HG02798 (cell line): ENCODE results near the gene PET117.
A peak's percentile ranks its signal among the peaks of the same experiment; 100 is the strongest.
"Not testable (repeated sequence)": the region's sequence is repeated elsewhere in the genome, so short reads cannot be mapped to it uniquely, and the experiment has no call there.

ENCODE experiments used
- ATAC-seq: cut with Tn5 transposase; IDR thresholded peaks from one replicate; pipeline ENCODE4 v1.9.1; 2021; ENCODE audit warnings: mild to moderate bottlenecking; ENCODE audit not compliant: unreplicated experiment, poor library complexity

PET117 gene, protein sequence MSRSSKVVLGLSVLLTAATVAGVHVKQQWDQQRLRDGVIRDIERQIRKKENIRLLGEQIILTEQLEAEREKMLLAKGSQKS

DNA sequence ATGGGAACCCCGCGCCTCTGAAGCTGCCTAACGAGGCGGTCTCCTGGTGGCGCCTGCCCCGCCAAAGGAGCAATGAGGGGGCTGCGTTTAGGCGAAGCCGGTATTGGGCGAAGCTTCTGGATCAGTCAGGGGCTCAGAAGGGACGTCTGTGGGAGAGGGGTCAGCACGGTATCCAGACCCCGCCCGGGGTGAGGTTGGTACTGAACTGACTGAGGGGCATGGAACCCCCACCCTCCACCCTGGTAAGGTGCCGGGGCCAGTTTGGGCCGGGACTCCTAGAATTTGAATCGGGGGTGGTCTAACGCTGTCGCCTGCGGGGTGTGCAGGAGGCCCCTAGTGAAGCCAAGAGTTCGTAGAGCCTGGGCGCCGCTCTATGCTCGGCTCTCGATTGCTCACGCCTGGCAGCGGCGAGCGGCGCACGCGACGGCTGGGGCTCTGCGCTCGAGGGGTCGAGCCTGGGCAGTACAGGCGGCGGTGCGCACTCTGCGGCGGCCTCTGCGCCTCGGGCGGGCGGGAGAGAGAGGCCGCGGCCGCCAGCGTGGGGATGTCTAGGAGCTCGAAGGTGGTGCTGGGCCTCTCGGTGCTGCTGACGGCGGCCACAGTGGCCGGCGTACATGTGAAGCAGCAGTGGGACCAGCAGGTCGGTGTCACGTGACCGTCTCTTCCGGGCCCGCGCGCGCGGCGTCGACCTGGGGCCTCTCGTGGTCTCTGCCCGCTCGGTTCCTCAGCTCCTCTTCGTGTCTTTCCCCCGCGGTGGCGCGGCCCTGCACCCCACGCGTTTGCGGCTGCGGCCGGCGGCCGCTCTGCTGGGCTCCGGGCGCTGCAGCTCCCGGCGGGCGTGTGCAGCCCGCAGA is at the start of gene PET117, which contains the start of gene KAT14:
Gene PET117, plus strand, starts transcription at position 452 of the 854 bp plus-strand sequence. Its CDS starts 93 bp downstream, at position 545.
Gene KAT14, plus strand, starts transcription at position 452 of the 854 bp plus-strand sequence. CDS start 4,798 bp downstream, outside the sequence.
- peak; percentile 90 for ATAC-seq

DNA sequence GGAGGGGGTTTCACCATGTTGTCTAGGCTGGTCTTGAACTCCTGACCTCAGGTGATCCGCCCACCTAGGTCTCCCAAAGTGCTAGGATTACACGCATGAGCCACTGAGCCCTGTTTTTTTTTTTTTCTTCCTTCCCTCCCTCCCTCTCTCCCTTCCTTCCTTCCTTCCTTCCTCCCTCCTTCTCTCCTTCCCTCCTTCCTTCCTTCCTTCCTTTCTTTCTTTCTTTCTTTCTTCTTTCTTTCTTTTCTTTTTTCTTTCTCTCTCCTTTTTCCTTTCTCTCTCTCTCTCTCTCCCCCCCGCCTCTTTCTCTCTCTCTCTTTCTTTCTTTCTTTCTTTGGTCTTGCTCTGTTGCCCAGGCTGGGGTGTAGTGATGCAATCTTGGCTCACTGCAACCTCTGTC is 49.4 kb upstream of the PET117 start:
- ATAC-seq = not testable (repeated sequence)

DNA sequence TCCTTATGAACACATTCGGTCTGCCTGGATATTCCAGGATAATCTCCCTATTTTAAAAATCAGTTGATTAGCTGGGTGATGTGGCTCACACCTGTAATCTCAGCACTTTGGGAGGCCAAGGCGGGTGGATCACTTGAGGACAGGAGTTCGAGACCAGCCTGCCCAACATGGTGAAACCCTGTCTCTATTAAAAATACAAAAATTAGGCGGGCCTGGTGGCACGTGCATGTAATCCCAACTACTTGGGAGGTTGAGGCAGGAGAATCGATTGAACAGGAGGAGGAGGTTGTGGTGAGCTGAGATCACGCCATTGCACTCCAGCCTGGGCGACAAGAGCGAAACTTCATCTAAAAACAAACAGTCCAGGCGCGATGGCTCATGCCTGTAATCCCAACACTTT is 48.8 kb upstream of the PET117 start:
- not testable (repeated sequence) for ATAC-seq

DNA sequence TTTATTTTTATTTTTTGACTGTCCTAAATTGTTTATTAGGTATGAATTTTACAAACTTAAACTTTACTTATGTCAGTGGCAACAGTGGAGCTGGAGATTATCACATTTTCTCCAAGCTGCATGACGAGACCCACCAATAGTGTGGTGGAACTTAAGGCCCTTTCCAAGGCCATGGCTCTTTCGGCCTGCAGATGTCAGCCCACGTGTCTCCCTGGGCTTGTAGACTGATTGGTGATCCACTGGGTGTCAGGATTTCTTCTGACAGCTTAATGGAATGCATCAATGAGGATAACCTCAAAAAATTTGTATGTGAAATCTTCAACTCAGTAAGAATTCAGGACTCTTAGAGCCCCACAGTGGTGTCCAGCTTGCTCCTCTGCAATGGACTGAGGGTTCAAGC is 47.6 kb upstream of the PET117 start:
- no peak for ATAC-seq

DNA sequence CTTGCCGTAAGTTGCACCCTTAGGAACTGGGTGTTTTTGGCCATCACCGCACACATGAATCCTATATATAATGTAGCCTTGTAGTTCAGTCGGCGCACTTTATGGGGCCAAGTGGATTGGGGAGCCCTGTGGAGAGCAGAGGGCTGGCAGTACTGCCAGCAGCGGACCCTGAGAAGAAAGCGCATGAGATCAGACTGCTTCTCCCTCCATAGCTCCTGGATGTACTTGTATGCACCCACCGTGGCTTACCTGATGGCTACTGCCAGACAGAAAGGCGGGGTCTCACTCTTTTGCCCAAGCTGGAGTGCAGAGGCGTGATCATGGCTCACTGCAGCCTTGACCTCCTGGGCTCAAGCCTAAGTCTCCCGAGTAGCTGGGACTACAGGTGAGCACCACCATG is 47.2 kb upstream of the PET117 start:
- no peak for ATAC-seq

DNA sequence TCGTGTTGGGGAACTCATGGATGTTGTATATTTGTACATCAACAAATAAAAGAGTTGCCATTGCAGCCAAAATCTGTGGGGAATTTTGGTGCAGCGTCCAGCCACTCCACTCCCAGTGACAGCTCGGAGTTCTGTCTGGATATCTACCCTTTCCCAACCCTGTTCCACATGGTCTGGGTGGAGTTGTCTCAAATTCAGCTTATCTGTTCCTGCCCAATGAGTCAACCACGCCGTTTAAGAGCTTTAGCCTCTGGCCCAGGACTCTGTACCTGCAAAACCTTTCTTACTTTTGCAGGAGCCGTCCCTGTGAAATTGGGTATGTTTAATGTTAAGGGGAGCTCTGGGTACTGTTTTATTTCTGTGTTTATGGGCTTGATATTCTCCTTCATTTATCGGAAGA is 46.0 kb upstream of the PET117 start:
- no peak for ATAC-seq

DNA sequence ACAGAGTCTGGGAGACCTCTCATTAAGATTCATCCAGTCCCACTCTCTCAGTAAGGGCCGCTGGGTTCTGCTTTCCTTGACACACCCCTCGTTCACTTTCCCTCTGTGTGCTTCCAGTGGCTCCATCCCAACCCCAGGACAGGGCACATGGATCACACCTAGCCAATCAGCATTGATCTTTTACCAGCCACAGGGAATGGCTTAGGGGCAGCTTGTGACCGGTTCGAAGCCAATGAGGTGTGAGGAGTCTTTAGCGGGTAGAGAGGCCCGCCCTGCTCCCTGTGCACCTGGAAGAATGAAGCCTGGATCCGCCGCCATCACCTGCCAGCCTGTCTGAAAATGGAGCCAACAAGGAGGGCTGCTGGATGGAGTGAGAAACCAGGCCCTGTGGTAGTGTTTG is 44.8 kb upstream of the PET117 start:
- no peak for ATAC-seq

DNA sequence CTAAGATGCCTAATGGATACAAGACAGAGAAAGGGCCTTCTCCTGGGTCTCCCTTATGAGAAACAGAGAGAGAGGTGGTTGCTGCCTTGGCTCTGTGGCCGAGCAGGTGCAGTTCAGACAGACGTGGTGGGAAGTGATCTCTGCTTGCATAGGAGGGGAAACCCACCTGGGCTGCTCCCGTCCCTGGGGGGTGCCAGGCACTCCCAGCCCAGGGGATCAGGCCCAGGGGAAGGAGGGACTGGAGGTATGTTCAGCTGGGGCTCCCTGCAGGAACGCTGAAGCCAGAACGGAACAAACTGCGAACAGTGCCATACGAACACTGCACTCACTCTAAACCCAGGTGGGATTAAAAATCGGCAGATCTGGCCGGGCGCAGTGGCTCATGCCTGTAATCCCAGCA is 44.3 kb upstream of the PET117 start:
- ATAC-seq = no peak

DNA sequence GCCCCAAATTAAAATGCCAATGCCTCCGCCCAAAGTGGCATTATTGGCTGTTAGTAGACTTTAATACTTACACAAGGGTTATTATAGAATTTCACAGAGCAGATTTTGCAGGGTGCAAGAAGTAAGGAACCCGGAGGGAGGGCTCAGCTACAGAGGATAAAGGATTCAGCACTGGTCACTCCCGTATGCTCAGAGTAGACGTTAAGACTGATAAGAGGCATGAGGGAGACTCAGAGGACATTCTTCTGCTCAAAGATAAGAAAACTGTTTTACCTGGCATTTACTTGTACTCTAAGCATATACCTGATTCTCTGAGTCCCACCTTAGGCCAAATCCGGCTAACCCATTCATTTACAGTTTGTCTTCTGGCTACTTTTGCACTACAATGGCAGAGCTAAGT is 43.5 kb upstream of the PET117 start:
- ATAC-seq = no peak

DNA sequence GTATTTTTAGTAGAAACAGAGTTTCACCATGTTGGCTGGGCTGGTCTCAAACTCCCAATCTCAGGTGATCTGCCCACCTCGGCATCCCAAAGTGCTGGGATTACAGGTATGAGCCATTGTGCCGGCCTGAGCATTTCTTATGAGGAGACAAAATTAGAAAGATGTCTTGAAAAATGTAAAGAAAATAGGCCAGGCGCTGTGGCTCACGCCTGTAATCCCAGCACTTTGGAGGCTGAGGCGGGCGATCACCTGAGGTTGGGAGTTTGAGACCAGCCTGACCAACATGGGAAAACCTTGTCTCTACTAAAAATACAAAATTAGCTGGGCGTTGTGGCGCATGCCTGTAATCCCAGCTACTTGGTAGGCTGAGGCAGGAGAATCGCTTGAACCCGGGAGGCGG is 37.1 kb upstream of the PET117 start:
- ATAC-seq = not testable (repeated sequence)

DNA sequence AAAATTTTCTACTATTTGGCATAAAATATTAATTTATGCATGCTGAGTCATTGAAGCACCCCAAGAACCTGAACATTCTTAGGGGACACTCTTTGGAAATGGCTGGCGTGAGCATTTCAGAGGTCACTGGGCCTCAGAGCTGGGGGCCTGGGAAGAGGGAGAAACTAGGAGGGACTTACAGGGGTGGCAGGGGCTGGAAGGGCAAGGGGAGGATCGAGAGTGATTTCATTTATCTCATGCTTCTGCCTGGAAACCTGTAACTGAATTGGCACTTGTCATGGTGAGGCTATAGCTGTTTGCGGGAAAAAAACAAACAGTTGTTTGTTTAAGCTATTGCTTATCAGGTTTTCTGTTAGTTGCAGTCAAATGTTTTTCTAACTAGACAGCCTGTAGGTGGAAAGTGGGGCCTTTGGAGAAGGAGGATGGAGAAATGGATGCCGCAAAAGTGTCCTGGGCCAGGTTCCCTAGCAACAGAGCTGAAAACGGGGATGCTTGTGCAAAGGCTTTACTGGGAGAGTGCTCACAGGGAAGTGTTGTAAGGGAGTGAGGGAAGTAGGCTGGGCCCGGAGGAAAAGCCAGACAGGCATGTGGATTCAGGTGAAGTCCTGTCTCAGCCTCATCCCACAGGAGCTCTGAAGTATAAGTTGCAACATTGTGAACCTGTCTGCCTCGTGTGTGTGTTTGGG is 36.4 kb upstream of the PET117 start:
- no peak for ATAC-seq

DNA sequence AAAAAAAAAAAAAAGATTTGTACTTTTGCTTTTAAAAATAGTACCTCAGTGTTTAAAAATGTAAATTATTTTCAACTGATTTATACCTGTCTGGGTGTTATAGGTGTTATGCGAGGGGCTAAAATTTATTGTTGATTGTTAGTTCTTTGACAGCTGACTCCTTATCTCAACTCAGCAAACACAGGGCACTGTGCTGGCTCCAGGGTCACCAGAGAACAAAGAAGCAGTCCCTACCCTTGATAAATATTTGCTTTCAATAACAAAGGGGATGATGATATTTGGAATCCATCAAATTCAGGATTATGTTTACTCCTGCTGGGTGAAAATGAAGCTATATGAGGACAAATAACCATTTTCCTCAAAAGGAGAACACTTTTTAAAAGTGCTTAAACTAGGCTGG is 34.2 kb upstream of the PET117 start:
- no peak for ATAC-seq

DNA sequence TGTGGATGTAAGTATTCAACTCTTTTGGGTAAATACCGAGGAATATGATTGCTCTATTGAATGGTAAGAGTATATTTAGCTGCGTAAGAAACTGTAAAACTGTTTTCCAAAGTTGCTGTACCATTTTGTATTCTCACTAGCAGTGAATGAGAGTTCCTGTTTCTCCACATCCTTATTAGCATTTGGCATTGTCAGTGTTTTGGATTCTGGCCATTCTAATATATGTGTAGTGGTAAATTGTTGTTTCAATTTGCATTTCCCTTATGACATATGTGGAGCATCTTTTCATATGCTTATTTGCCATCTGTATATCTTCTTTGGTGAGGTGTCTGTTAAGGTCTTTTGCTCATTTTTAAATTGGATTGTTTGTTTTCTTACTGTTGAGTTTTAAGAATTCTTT is 29.3 kb upstream of the PET117 start:
- no peak for ATAC-seq

DNA sequence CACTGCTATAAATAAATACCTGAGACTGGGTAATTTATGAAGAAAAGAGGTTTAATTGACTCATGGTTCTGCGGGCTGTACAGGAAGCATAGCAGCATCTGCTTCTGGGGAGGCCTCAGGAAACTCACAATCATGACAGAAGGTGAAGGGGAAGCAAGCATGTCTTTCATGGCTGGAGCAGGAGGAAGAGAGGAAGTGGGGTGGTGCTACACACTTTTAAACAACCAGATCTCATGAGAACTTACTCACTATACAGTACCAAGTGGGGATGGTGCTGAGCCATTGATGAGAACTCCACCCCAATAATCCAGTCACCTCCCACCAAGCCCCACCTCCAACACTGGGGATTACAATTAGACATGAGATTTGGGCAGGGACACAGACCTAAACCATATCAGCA is 9.1 kb upstream of the PET117 start:
- not testable (repeated sequence) for ATAC-seq

DNA sequence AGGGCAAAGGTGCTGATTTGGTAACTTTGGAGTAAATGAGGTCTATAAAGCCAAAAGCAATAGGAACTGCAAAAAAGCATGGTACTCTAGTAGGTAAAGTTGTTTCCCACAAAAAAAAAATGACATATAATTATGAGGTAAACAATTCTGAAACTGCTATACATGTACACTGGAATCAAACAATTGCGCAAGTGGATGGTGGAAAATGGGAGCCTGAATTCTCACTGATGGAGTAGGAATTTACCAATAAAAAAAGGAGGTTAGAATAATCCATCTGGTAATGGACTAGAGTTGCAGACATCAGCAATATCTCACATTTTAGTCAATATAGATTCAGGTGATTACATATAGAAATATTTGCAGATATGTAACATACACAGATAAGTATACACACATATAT is 5.0 kb upstream of the PET117 start:
- ATAC-seq = no peak

DNA sequence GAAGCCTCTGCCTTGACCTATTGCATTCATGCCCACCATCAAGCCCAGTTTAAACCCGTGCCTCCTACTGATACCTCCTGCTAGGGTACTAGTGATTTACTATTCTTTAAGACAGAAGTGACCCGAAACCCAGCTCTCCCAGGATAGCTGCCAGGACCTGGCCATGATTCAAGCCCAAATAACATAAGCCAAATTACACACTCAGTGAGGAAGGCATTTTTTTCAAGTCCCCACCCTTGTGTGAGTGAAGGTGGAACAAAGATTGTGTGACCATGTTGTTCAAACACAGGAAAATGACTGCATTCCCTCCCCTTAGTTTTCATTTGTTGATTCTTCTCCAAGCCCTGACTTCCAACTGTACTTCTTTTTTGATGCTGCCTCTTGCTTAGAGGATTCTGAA is 3.7 kb upstream of the PET117 start:
- ATAC-seq = no peak

DNA sequence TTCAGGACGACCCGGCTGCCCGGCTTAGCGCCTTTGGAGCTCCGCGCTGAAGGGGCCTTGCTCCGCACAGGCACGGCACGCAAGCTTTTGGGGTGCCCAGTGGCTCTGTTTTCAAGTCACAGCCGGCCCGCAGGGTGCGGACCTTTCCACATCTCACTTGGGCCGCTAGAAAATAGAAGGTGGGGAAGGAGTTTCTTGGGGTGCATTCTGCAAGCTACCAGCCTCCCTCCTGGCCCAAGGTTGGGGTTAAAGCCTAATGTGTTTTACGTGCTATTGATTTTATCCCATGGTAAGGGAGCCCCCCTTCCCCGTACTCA is 561 bp downstream of the PET117 start:
- no peak for ATAC-seq

DNA sequence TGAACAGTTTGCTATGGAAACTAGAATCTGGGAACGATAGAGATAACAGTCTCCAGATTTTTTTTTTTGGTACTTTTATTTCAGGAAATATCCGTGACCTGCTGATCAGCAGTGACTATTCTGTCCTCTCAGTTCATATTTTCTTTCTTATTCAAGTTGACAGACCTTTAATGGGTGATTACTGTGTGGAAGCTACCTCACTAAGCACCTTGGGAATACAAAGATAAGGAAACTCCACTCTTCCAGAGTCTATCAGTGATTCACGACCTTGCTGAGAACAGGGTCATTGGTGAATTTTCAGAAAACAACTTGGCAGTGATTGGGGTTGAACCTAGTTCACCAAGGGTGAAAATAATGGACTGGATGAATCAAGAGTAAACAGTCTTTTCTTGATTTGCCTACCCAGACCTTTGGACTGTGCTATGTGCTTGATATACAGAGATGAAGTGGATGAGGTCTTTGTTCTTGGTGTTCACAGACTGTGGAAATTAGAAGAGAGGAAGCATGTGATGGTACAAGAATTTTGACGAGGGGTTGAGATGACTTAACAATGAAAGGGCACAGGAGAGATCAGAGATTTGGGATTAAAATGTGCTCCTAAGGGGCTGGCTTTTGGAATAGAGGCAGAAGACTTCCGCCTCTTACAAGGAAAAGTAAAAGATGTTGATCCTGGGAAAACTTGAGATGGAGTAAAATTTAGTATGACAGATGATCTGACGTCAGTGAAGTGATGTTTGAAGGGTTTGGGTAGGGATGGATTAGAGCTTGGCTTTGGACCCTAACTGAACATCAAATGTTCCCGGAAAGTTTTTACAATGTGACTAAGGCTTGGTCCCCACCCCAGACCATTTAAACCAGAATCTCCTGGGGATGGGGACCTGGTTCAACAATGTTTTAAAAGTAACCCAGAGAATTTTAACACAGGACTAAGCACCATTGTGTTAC is 1.2 kb downstream of the PET117 start:
- ATAC-seq = no peak

DNA sequence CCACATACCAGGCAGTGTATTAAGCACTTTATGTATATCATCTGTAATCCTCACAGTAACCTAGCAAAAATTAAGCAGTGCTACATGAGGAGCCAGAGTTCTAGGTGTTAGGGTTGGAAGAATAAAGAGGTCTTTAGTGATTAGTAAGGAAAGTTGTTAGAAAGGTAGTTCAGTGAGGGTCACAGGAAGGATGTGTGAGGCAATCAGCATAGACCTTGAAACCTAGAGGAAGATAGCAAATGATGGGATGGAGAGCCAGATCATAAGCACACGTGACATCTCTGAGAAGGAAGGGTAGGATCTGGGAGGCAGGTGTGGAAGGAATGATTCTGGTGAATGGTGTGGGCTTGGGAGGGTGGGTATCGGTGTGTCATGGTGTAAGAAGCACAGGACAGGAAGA is 2.2 kb downstream of the PET117 start:
- ATAC-seq = no peak

DNA sequence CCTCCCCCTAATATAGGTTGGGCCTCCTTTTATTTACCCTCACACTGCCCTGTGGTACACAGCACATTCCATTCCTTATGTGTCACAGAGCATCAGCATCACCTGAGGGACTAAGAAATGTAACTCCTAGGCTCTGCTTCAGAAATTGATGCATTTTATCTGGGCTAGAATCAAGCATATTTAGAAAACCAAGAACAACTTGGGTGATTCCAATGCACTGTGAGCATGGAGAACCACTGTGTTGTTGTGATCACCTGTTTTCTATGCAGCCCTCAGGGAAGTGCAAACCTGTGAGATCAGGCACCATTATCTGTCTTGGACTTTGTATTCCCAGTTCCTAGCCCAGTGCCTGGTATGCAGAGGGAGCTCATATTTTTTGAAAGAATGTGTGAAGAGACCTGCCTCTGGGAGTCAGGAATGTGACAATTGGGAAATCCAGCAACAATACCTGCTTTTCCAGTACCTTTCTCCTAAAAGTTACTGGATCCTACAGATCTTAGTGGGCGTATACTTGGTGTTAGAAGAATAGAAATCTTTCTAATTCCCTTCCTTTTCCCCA is 7.0 kb downstream of the PET117 start:
- ATAC-seq = no peak
